ENCODE measurements around the gene SEMA4F. TPM values are rescaled to one million over a fixed set of nuclear protein-coding genes. Genes with fewer than 3 reads are reported as not detected.
A peak's percentile ranks its signal among the peaks of the same experiment; 100 is the strongest.

Gene SEMA4F
- total RNA-seq, 1 donor from 2014 or later = 12.5 TPM

DNA sequence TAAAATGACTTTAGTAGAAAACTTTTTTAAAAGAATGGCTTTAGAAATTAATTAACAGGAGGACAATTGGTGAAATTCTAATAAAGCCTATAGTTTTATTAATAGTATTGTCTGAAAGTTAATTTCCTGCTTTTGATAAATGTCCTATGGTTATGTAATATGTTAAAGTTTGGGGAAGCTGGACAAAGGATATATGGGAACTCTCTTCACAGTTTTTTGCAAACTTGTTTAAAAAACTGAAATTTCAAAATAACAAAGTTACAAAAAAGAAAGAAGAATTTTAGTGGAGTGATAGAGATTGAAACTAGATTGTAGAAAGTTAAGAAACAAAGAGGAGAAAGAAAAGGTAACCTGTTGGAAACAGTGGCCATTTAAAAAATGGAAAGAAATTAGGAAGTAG lies 67.3 kb downstream of the SEMA4F start:
- Histone ChIP-seq H3K4me3 (ENCODE audit: insufficient read depth, low read depth, low read length) (no peak overlapping the region), H3K9ac (ENCODE audit: low read length) (no peak overlapping the region), H3K79me2 (ENCODE audit: insufficient read depth, low read length) (no peaks in the 10 kb centered on the region), H3K4me1 (ENCODE audit: insufficient read depth, low read length) (no peaks in the 10 kb centered on the region), H3K36me3 (ENCODE audit: insufficient read depth, low read length) (no peaks in the 10 kb centered on the region), H4K20me1 (ENCODE audit: insufficient read depth, low read length) (no peaks in the 10 kb centered on the region), H3K4me2 (ENCODE audit: low read length) (no peak overlapping the region), H3K27me3 (ENCODE audit: insufficient read depth, low read length) (peaks cover 14% of the 10 kb centered on the region), H2AFZ (ENCODE audit: low read depth, low read length) (no peak overlapping the region), H3K9me3 (ENCODE audit: insufficient read depth, low read depth, low read length) (no peaks in the 10 kb centered on the region), H3K27ac (ENCODE audit: low read depth, low read length) (no peak overlapping the region)
- FAIRE-seq (no peak), DNase-seq (ENCODE audit: low read depth) (no peak)
- Mint-ChIP-seq H3K9me3 (ENCODE audit: unreplicated experiment) (peaks cover 2% of the 10 kb centered on the region), H3K27ac (ENCODE audit: unreplicated experiment) (no peak overlapping the region), H3K4me3 (ENCODE audit: unreplicated experiment) (no peak overlapping the region), H3K4me1 (ENCODE audit: low read depth, unreplicated experiment) (no peaks in the 10 kb centered on the region), H3K27me3 (ENCODE audit: low read depth, unreplicated experiment) (peaks cover 4% of the 10 kb centered on the region), H3K36me3 (ENCODE audit: low read depth, unreplicated experiment) (no peaks in the 10 kb centered on the region)
- TF ChIP-seq EZH2 (IDR thresholded peaks at IDR 0.05; ENCODE audit: insufficient read depth, low read length) = no peak
- TF ChIP-seq, protein P1, sequence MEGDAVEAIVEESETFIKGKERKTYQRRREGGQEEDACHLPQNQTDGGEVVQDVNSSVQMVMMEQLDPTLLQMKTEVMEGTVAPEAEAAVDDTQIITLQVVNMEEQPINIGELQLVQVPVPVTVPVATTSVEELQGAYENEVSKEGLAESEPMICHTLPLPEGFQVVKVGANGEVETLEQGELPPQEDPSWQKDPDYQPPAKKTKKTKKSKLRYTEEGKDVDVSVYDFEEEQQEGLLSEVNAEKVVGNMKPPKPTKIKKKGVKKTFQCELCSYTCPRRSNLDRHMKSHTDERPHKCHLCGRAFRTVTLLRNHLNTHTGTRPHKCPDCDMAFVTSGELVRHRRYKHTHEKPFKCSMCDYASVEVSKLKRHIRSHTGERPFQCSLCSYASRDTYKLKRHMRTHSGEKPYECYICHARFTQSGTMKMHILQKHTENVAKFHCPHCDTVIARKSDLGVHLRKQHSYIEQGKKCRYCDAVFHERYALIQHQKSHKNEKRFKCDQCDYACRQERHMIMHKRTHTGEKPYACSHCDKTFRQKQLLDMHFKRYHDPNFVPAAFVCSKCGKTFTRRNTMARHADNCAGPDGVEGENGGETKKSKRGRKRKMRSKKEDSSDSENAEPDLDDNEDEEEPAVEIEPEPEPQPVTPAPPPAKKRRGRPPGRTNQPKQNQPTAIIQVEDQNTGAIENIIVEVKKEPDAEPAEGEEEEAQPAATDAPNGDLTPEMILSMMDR (IDR thresholded peaks at IDR 0.05; ENCODE audit: insufficient read depth, low read depth, low read length) = no peak

DNA sequence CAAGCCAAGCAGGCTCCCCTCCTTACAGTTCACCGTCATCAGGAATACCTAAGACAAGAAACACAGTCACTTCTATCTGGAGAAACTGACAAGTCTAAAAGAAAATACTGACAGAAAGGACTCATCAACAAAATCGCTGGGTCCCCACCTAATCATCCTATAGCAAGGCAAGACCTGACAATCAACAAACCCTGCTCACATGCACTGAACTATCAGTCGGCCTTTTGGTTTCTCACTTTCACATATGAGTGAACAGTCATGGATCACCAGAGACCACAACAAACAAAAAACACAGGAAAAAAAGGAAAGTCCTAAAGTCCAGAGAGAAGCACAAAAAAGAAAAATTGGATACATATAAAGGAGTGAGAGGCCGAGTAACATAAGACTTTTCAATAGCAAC lies 70.4 kb downstream of the SEMA4F start:
- H3K9me3 ChIP-seq (ENCODE audit: insufficient read depth, low read depth, low read length) = no peaks in the 10 kb centered on the region

DNA sequence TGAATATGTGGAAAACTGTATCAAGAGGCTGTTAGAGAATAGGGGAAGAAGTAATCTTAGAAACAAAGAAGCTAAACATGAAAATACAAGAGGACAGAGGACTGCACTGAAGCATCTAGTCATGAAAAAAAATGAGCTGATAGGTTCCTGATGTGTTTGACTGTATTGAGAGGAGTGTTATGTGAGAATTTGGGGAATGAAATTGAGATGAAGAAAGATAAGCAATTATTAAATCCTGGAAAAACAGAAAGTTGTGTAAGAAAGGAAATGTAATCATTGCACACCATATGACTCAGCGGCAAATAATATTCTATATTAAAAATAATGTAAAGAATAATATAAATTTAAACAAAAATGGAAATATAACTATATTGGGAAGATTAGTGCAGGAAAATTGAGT lies 71.2 kb downstream of the SEMA4F start:
- no peak overlapping the region for H3K27ac Mint-ChIP-seq (ENCODE audit: unreplicated experiment)
- Histone ChIP-seq H3K27me3 (ENCODE audit: insufficient read depth, low read length) (no peaks in the 10 kb centered on the region), H3K9me3 (ENCODE audit: insufficient read depth, low read depth, low read length) (no peaks in the 10 kb centered on the region), H2AFZ (ENCODE audit: low read depth, low read length) (no peak overlapping the region), H3K27ac (ENCODE audit: low read depth, low read length) (no peak overlapping the region), H4K20me1 (ENCODE audit: insufficient read depth, low read length) (no peaks in the 10 kb centered on the region), H3K79me2 (ENCODE audit: insufficient read depth, low read length) (no peaks in the 10 kb centered on the region), H3K36me3 (ENCODE audit: insufficient read depth, low read length) (no peaks in the 10 kb centered on the region), H3K4me2 (ENCODE audit: low read length) (no peak overlapping the region), H3K4me1 (ENCODE audit: insufficient read depth, low read length) (no peaks in the 10 kb centered on the region), H3K4me3 (ENCODE audit: insufficient read depth, low read depth, low read length) (no peak overlapping the region), H3K9ac (ENCODE audit: low read length) (no peak overlapping the region)
- H3K4me1 Mint-ChIP-seq (ENCODE audit: low read depth, unreplicated experiment) = no peaks in the 10 kb centered on the region
- TF ChIP-seq, protein P1 (IDR thresholded peaks at IDR 0.05; ENCODE audit: insufficient read depth, low read depth, low read length) = no peak
- no peak for TF ChIP-seq EZH2 (IDR thresholded peaks at IDR 0.05; ENCODE audit: insufficient read depth, low read length)
- FAIRE-seq (peak; percentile 5), DNase-seq (ENCODE audit: low read depth) (no peak)
- peaks cover 4% of the 10 kb centered on the region for H3K9me3 Mint-ChIP-seq (ENCODE audit: unreplicated experiment)
- peaks cover 2% of the 10 kb centered on the region for H3K36me3 Mint-ChIP-seq (ENCODE audit: low read depth, unreplicated experiment)
- peaks cover 4% of the 10 kb centered on the region for H3K27me3 Mint-ChIP-seq (ENCODE audit: low read depth, unreplicated experiment)
- H3K4me3 Mint-ChIP-seq (ENCODE audit: unreplicated experiment) = no peak overlapping the region

More for the DNA sequence above, 70.4 kb downstream of the SEMA4F start:
- no peaks in the 10 kb centered on the region for H3K4me1 ChIP-seq (ENCODE audit: insufficient read depth, low read length)
- no peak overlapping the region for H3K9ac ChIP-seq (ENCODE audit: low read length)
- Mint-ChIP-seq H3K36me3 (ENCODE audit: low read depth, unreplicated experiment) (peaks cover 2% of the 10 kb centered on the region), H3K27me3 (ENCODE audit: low read depth, unreplicated experiment) (peaks cover 4% of the 10 kb centered on the region), H3K4me1 (ENCODE audit: low read depth, unreplicated experiment) (no peaks in the 10 kb centered on the region), H3K27ac (ENCODE audit: unreplicated experiment) (no peak overlapping the region), H3K4me3 (ENCODE audit: unreplicated experiment) (no peak overlapping the region), H3K9me3 (ENCODE audit: unreplicated experiment) (peaks cover 4% of the 10 kb centered on the region)
- H3K4me3 ChIP-seq (ENCODE audit: insufficient read depth, low read depth, low read length) = no peak overlapping the region
- H3K36me3 ChIP-seq (ENCODE audit: insufficient read depth, low read length) = no peaks in the 10 kb centered on the region
- no peak overlapping the region for H3K27ac ChIP-seq (ENCODE audit: low read depth, low read length)
- TF ChIP-seq, protein P1 (IDR thresholded peaks at IDR 0.05; ENCODE audit: insufficient read depth, low read depth, low read length) = no peak
- TF ChIP-seq EZH2 (IDR thresholded peaks at IDR 0.05; ENCODE audit: insufficient read depth, low read length) = no peak
- no peaks in the 10 kb centered on the region for H3K27me3 ChIP-seq (ENCODE audit: insufficient read depth, low read length)
- DNase-seq (ENCODE audit: low read depth) = no peak
- H3K79me2 ChIP-seq (ENCODE audit: insufficient read depth, low read length) = no peaks in the 10 kb centered on the region
- no peak overlapping the region for H2AFZ ChIP-seq (ENCODE audit: low read depth, low read length)
- no peak for FAIRE-seq
- H4K20me1 ChIP-seq (ENCODE audit: insufficient read depth, low read length) = no peaks in the 10 kb centered on the region
- H3K4me2 ChIP-seq (ENCODE audit: low read length) = no peak overlapping the region

Data from astrocyte (in vitro differentiated cells and primary cell).